ENCODE results near the gene TMEM254.

- TF ChIP-seq POLR2AphosphoS5 (IDR thresholded peaks at IDR 0.05) (no peak), CTCF (IDR thresholded peaks at IDR 0.05 in 8 of 11, conservative IDR thresholded peaks at IDR 0.05 in 3 of 11) (no peak), POLR2A (IDR thresholded peaks at IDR 0.05) (no peak)
These were observed 40.2 kb downstream of the TMEM254 start for GRCh38 chr10:80118669-80119068.
